Pancreas (tissue), 10 donors: ENCODE data around the gene RNF157. TPM values are rescaled to one million over a fixed set of nuclear protein-coding genes. Genes with fewer than 3 reads are reported as not detected.

Source experiments
- ATAC-seq, 4 donors: fragments of 200-7000 bp; cut with Tn5 transposase; one replicate each; pipeline versions ENCODE4 v1.8.0 to v1.9.1; 2020; ENCODE audit warnings: mild to moderate bottlenecking in 4 of 4, moderate library complexity in 4 of 4
- DNase-seq, 6 donors: peaks; one replicate each; pipeline ENCODE4 v3.0.0-alpha.2; 2020
- FAIRE-seq: peaks from 2 replicates; lab custom pipeline; 2012; peaks lifted over from hg19 to GRCh38; lab: Jason Lieb, UNC
- H3K27ac ChIP-seq, 4 donors: fragments of 200-600 bp; sonication (generic); 1 replicate in 3 of 4; 2 replicates in 1 of 4; pipeline versions ENCODE4 v1.5.0 to v1.8.0; 2020
- H3K27me3 ChIP-seq, 4 donors: fragments of 200-600 bp; one replicate each; pipeline ENCODE4 v1.8.0; 2021
- H3K36me3 ChIP-seq, 3 donors: fragments of 200-600 bp; sonication (generic) in 1 of 3; one replicate each; pipeline versions ENCODE4 v1.5.0 to v1.8.0; 2020 to 2021
- H3K4me1 ChIP-seq, 3 donors: fragments of 200-600 bp; one replicate each; pipeline ENCODE4 v1.8.0; 2021
- H3K4me3 ChIP-seq, 4 donors: fragments of 200-600 bp; sonication (generic) in 2 of 4; one replicate each; pipeline versions ENCODE4 v1.5.0 to v1.8.0; 2020 to 2021
- H3K9me3 ChIP-seq, 4 donors: fragments of 200-600 bp; one replicate each; pipeline ENCODE4 v1.8.0; 2021
- CTCF ChIP-seq, 4 donors: fragments of 200-600 bp; sonication (generic) in 3 of 4; IDR thresholded peaks; one replicate each; pipeline versions ENCODE4 v1.5.0 to v1.8.0; 2021; ENCODE audit warnings: antibody characterized with exemption in 4 of 4
- whole genome bisulfite sequencing, 2 donors: extraction: QIAGEN DNeasy Blood & Tissue Kit; methylation state at CpG; one replicate each; pipeline ENCODE4 v1.1.7; 2013; 5-methylcytosine and 5-hydroxymethylcytosine counted together
- intact Hi-C, 3 donors: fragments of 100-400 bp; cut with DNase I; formaldehyde crosslinking; loops; one replicate each; pipeline versions ENCODE4 v1.11.1 to v1.14.2; 2022
- polyA plus RNA-seq, 2 donors: library from polyadenylated mRNA; stranded (reverse); fragments of 200-250 nt; gene quantifications; one replicate each; pipeline ENCODE4 v1.2.3, GENCODE V29; 2013
- total RNA-seq, 6 donors: library from RNA; stranded (reverse); fragmentation: NEBNext Ultra II Directional in 4 of 6; extraction: Animal tissue kit (Norgen Biotek cat#: 25700) in 4 of 6; gene quantifications; one replicate each; pipeline versions ENCODE4 v1.2.1 to v1.2.4, GENCODE V29; 2021 to 2023
- donor health status: healthy with polysubstance abuse.
- donor health status: DM: no; HTN: no; CAD: no; lungs with moderate emphysema.
- donor health status: DM: no; HTN: no; CAD: no.
- donor health status: control.
- donor health status: control.
- donor health status: Bipolar disorder and iron deficiency.
- donor health status: DM: yes; HTN: yes; CAD: no.
- donor health status: DM: no; HTN: no; CAD: no.
- donor health status: DM: no; HTN: no; CAD: no.
- donor health status: DM: yes; HTN: yes; CAD: no.

Gene RNF157
- total and polyA plus RNA-seq, 8 donors = 0.87 to 6.4 (median 3.3) TPM

- no peak overlapping the region for H3K27ac ChIP-seq
- intact Hi-C loops = no loop called here
- H3K4me3 ChIP-seq = no peak overlapping the region
Measured at GRCh38 chr17:76238847-76239537, 1.3 kb downstream of the RNF157 start.

GRCh38 chr17:76237859-76238313 lies 2.4 kb downstream of the RNF157 start:
- no peak for TF ChIP-seq CTCF (IDR thresholded peaks at IDR 0.05)
- Histone ChIP-seq H3K9me3 (no peaks in the 10 kb centered on the region), H3K27ac (no peak overlapping the region), H3K27me3 (no peaks in the 10 kb centered on the region), H3K4me3 (no peak overlapping the region), H3K4me1 (peaks cover 0 to 13% (median 10%) of the 10 kb centered on the region in 3 donors), H3K36me3 (no peaks in the 10 kb centered on the region)
- no peak for FAIRE-seq
- WGBS, 2 donors = 62 to 66% methylated on average over 7 of the region's 7 CpGs
- no peak for DNase-seq
- no peak for ATAC-seq
- intact Hi-C loops = no loop called here

More at GRCh38 chr17:76238847-76239537, 1.3 kb downstream of the RNF157 start:
- no peak for TF ChIP-seq CTCF (IDR thresholded peaks at IDR 0.05)
- Histone ChIP-seq H3K27me3 (no peaks in the 10 kb centered on the region), H3K36me3 (no peaks in the 10 kb centered on the region), H3K4me1 (peaks cover 0 to 13% (median 10%) of the 10 kb centered on the region in 3 donors), H3K9me3 (no peaks in the 10 kb centered on the region)
- FAIRE-seq (no peak), DNase-seq (no peak), ATAC-seq (no peak)
- 63 to 68% methylated on average over 11 of the region's 11 CpGs for WGBS, 2 donors

DNA sequence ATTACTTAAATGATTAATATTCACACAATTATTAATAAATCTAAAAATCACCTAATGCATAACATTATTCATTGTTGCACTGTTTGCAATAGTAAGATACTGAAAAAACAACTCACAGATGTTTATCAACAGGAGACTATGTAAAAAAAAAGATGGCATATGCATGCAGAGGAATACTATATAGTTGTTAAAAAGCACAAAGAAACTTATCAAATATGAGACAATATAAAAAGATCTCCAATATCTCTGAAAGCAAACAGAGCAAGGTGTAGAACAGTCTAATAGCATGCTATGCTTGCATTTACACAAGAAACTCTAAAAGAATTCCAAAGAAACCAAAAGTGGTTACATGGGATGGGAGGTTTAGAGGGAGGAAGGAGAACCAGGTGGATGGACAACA lies 3.7 kb downstream of the RNF157 start:
- intact Hi-C loops = no loop called here
- no peak for TF ChIP-seq CTCF (IDR thresholded peaks at IDR 0.05)
- no peak for ATAC-seq
- Histone ChIP-seq H3K9me3 (no peaks in the 10 kb centered on the region), H3K4me1 (peaks cover 0 to 9% (median 6%) of the 10 kb centered on the region in 3 donors), H3K27ac (no peak overlapping the region), H3K4me3 (no peak overlapping the region), H3K36me3 (no peaks in the 10 kb centered on the region), H3K27me3 (no peaks in the 10 kb centered on the region)
- no peak for DNase-seq
- FAIRE-seq = no peak

DNA sequence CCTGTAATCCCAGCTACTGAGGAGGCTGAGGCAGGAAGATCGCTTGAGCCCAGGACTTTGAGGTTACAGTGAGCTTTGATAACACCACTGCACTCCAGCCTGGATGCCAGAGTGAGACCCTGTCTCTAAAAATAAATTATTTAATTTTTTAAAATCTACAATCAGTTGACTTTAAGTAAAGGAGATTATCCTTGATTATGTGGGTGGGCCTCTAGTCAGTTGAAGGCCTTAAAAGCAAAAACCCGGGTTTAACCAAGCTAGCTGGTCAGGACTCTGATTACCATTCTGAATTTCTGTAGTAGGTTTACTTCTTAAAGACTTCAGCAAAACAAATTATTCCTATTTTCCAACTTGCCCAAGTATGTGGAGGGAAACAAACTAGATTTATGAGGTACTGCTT lies 4.4 kb downstream of the RNF157 start:
- DNase-seq (no peak), FAIRE-seq (no peak), ATAC-seq (no peak)
- no peak overlapping the region for H3K27ac ChIP-seq
- WGBS, 2 donors = 86 to 98% methylated on average over 2 of the region's 2 CpGs
- peaks cover 0 to 4% (median 0%) of the 10 kb centered on the region in 3 donors for H3K4me1 ChIP-seq
- no peaks in the 10 kb centered on the region for H3K27me3 ChIP-seq
- no peak for TF ChIP-seq CTCF (IDR thresholded peaks at IDR 0.05)
- no peak overlapping the region for H3K4me3 ChIP-seq
- intact Hi-C loops = no loop called here
- H3K9me3 ChIP-seq = no peaks in the 10 kb centered on the region
- no peaks in the 10 kb centered on the region for H3K36me3 ChIP-seq

DNA sequence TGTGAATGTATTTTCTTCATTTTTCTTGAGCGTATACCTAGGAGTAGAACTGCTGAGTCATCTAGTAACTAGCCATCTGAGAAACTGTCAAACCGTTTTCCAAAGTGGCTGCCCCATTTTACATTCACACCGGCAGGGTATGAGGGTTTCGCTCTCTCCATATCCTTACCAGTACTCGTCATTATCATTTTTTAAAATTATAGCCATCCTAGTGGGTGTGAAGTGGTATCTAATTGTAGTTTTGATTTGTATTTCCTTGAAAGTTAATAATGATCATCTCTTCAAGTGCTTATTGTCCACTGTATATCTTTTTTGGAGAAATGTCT lies 6.0 kb downstream of the RNF157 start:
- Histone ChIP-seq H3K36me3 (no peaks in the 10 kb centered on the region), H3K27ac (no peak overlapping the region), H3K27me3 (no peaks in the 10 kb centered on the region), H3K4me3 (no peak overlapping the region), H3K4me1 (no peaks in the 10 kb centered on the region), H3K9me3 (no peaks in the 10 kb centered on the region)
- ATAC-seq (no peak), DNase-seq (no peak), FAIRE-seq (no peak)
- intact Hi-C loops = no loop called here
- TF ChIP-seq CTCF (IDR thresholded peaks at IDR 0.05) = no peak
- WGBS, 2 donors = 79 to 83% methylated on average over 5 of the region's 5 CpGs
